Osteocyte (in vitro differentiated cells): ENCODE measurements around the gene RPRML. TPM values are rescaled to one million over a fixed set of nuclear protein-coding genes. Genes with fewer than 3 reads are reported as not detected.
"Not testable (repeated sequence)": the region's sequence is repeated elsewhere in the genome, so short reads cannot be mapped to it uniquely, and the experiment has no call there.

Experiments
- DNase-seq: peaks from one replicate; pipeline ENCODE4 v3.0.0; 2021; ENCODE audit warnings: mixed read lengths; ENCODE audit not compliant: unreplicated experiment; ENCODE audit errors: extremely low spot score
- H3K27ac Mint-ChIP-seq: one replicate; pipeline ENCODE4 v1.8.0; 2021; ENCODE audit warnings: mild to moderate bottlenecking, mixed read lengths; ENCODE audit not compliant: unreplicated experiment
- H3K27me3 Mint-ChIP-seq: one replicate; pipeline ENCODE4 v1.8.0; 2021; ENCODE audit warnings: mixed read lengths; ENCODE audit not compliant: unreplicated experiment
- H3K36me3 Mint-ChIP-seq: one replicate; pipeline ENCODE4 v1.8.0; 2021; ENCODE audit warnings: mixed read lengths; ENCODE audit not compliant: unreplicated experiment
- H3K4me1 Mint-ChIP-seq: one replicate; pipeline ENCODE4 v1.8.0; 2021; ENCODE audit warnings: mixed read lengths; ENCODE audit not compliant: unreplicated experiment
- H3K4me3 Mint-ChIP-seq: one replicate; pipeline ENCODE4 v1.8.0; 2021; ENCODE audit warnings: mild to moderate bottlenecking, moderate library complexity, mixed read lengths; ENCODE audit not compliant: unreplicated experiment
- H3K9me3 Mint-ChIP-seq: one replicate; pipeline ENCODE4 v1.8.0; 2021; ENCODE audit warnings: mixed read lengths; ENCODE audit not compliant: unreplicated experiment
- CTCF ChIP-seq: fragments of 200-600 bp; sonication (generic); IDR thresholded peaks from 2 replicates; pipeline ENCODE4 v1.5.0; 2021; ENCODE audit warnings: antibody characterized with exemption, mild to moderate bottlenecking, moderate library complexity
- total RNA-seq: library from RNA; stranded (reverse); gene quantifications from 2 replicates; pipeline ENCODE4 v1.2.1, GENCODE V29; 2021

Gene RPRML
- total RNA-seq, 1 donor from 2014 or later = not detected

GRCh38 chr17:46960152-46960551, 18.9 kb downstream of the RPRML start:
- Mint-ChIP-seq H3K27ac (no peak overlapping the region), H3K36me3 (no peaks in the 10 kb centered on the region), H3K27me3 (peaks cover 48% of the 10 kb centered on the region), H3K4me1 (no peaks in the 10 kb centered on the region), H3K9me3 (no peaks in the 10 kb centered on the region), H3K4me3 (no peak overlapping the region)
- TF ChIP-seq CTCF = no peak
- DNase-seq = no peak

GRCh38 chr17:46958041-46958591, 20.9 kb downstream of the RPRML start:
- H3K27ac Mint-ChIP-seq = no peak overlapping the region
- H3K4me3 Mint-ChIP-seq = no peak overlapping the region
- peaks cover 57% of the 10 kb centered on the region for H3K27me3 Mint-ChIP-seq

GRCh38 chr17:46953191-46953590, 25.9 kb downstream of the RPRML start:
- H3K4me1 Mint-ChIP-seq, H3K27ac Mint-ChIP-seq, H3K9me3 Mint-ChIP-seq, H3K4me3 Mint-ChIP-seq, DNase-seq, H3K36me3 Mint-ChIP-seq: not testable (repeated sequence)
- peaks cover 33% of the 10 kb centered on the region for H3K27me3 Mint-ChIP-seq

More at GRCh38 chr17:46958041-46958591, 20.9 kb downstream of the RPRML start:
- no peaks in the 10 kb centered on the region for H3K4me1 Mint-ChIP-seq
- TF ChIP-seq CTCF = no peak
- peaks cover 3% of the 10 kb centered on the region for H3K9me3 Mint-ChIP-seq
- no peak for DNase-seq
- H3K36me3 Mint-ChIP-seq = no peaks in the 10 kb centered on the region

- H3K4me1 Mint-ChIP-seq = no peaks in the 10 kb centered on the region
- no peak overlapping the region for H3K27ac Mint-ChIP-seq
- H3K36me3 Mint-ChIP-seq = no peaks in the 10 kb centered on the region
- TF ChIP-seq CTCF = no peak
- peaks cover 25% of the 10 kb centered on the region for H3K27me3 Mint-ChIP-seq
- no peak overlapping the region for H3K4me3 Mint-ChIP-seq
- DNase-seq = no peak
- H3K9me3 Mint-ChIP-seq = peaks cover 3% of the 10 kb centered on the region
Observed at GRCh38 chr17:46952115-46952514, 26.9 kb downstream of the RPRML start.

GRCh38 chr17:46951706-46952105, 27.3 kb downstream of the RPRML start:
- Mint-ChIP-seq H3K4me3 (no peak overlapping the region), H3K9me3 (peaks cover 3% of the 10 kb centered on the region), H3K36me3 (no peaks in the 10 kb centered on the region), H3K4me1 (no peaks in the 10 kb centered on the region), H3K27ac (no peak overlapping the region), H3K27me3 (peaks cover 28% of the 10 kb centered on the region)
- no peak for DNase-seq
- no peak for TF ChIP-seq CTCF
